LNCAP (cell line): ENCODE measurements around the gene ARHGAP12.

Experiments used
- TF ChIP-seq, protein P1 (sequence below): fragments of 450-650 bp; IDR thresholded peaks from 2 replicates; pipeline ENCODE4 v1.5.1; 2017; ENCODE audit warnings: mild to moderate bottlenecking

The ARHGAP12 gene

DNA sequence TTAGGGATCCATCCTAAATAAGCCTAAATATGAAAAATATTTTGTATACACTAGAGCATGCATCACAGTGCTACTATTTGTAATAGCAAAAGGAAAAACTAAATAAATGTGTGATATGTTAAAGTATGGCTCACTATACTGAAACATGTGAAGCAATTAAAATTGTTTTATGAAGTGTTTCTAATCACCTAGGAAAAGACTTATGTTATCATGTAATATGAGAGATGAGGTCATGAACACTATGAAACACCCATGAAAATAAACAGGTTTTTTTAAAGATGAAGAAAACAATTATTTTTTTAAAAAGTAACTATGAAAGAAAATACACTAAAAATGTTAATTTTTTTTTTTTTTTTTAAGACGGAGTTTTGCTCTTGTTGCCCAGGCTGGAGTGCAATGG, 16.8 kb upstream of the ARHGAP12 start:
- TF ChIP-seq, protein P1, sequence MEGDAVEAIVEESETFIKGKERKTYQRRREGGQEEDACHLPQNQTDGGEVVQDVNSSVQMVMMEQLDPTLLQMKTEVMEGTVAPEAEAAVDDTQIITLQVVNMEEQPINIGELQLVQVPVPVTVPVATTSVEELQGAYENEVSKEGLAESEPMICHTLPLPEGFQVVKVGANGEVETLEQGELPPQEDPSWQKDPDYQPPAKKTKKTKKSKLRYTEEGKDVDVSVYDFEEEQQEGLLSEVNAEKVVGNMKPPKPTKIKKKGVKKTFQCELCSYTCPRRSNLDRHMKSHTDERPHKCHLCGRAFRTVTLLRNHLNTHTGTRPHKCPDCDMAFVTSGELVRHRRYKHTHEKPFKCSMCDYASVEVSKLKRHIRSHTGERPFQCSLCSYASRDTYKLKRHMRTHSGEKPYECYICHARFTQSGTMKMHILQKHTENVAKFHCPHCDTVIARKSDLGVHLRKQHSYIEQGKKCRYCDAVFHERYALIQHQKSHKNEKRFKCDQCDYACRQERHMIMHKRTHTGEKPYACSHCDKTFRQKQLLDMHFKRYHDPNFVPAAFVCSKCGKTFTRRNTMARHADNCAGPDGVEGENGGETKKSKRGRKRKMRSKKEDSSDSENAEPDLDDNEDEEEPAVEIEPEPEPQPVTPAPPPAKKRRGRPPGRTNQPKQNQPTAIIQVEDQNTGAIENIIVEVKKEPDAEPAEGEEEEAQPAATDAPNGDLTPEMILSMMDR: no peak

DNA sequence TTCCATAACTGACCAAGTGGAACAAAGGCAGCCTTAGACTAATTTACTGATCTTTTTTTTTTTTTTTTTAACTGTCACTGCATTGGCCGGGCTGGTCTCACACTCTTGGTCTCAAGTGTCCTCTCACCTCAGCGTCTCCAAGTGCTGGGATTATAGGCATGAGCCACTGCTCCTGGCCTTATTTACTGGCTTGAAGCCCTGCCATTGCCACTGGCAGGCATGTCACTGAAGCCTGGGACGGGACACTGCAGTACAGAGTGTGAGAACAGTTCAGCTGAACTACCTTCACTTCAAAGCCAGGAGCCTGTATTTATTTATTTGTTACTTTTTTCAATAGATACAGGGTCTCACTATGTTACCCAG, 15.4 kb upstream of the ARHGAP12 start:
- TF ChIP-seq, protein P1: no peak

DNA sequence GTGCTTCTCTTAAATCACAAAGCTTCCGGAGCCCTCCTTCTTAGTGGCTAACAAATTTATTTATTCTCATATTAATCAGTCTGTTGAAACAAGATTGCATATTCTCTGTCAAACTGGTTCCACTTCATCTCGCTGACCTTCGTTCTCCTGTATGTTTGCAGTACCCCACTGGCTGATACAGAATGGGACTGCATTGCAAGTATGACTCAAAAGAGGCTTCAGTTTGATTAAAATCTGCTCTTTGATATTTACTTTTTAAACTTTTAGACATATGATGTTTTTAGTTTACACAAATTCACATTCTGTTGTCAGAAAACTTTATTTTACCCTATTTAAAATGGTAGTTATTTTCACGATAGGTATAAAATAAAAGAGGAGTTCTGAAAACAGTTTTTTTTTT, 14.3 kb upstream of the ARHGAP12 start:
- TF ChIP-seq, protein P1: no peak

DNA sequence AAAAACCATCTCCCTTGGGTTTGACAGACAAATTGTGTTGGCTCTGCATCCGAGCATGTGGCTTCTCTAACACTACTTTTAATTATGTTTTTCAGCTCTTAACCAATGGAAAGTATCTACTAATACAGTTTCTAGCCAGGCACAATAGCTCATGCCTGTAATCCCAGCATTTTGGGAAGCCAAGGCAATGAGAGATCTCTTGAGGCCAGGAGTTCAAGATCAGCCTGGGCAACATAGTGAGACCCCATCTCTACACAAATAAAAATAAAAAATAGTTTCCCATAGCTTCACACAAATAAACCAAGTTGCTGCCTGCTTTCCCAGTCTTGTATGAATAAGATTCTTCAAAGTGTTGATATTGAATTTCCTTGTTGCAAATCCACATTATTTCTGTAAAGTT, 13.8 kb upstream of the ARHGAP12 start:
- TF ChIP-seq, protein P1: no peak

DNA sequence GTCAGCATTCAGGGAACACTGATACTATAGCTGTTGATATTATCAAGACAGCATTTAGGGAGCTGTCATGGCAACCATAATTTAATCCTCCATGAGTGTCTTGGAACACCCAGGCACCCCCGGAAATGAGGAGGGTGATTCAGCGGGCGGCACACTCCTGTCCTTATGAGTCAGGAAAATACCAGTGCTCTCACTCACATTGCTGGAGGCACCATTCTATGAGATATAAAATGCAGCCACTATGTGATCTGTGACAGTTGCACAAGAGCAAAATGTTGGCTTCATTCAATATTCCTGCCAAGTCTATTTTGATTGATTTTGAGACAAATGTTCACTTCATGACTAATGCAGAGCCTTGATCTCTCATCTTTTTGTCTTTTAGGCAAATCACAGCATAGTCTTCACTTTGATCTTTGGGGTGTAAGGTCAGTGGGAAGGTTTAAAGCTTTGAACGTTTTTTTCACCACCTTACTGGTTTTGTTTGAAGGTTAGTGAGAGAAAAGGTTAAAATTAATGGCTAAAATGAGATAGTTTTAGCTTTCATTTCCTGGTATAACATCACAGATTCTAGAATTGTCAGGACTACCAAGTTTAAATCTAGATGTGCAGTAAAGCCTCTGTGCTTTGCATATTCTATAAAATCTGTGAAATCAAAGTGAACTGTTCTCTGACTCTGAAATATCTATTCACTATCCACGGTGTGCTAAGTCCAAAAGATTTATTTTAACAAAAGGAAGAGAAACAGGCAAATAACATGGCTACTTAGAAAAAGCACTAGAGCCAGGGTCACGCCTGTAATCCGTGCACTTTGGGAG, 12.4 kb upstream of the ARHGAP12 start:
- TF ChIP-seq, protein P1: no peak

DNA sequence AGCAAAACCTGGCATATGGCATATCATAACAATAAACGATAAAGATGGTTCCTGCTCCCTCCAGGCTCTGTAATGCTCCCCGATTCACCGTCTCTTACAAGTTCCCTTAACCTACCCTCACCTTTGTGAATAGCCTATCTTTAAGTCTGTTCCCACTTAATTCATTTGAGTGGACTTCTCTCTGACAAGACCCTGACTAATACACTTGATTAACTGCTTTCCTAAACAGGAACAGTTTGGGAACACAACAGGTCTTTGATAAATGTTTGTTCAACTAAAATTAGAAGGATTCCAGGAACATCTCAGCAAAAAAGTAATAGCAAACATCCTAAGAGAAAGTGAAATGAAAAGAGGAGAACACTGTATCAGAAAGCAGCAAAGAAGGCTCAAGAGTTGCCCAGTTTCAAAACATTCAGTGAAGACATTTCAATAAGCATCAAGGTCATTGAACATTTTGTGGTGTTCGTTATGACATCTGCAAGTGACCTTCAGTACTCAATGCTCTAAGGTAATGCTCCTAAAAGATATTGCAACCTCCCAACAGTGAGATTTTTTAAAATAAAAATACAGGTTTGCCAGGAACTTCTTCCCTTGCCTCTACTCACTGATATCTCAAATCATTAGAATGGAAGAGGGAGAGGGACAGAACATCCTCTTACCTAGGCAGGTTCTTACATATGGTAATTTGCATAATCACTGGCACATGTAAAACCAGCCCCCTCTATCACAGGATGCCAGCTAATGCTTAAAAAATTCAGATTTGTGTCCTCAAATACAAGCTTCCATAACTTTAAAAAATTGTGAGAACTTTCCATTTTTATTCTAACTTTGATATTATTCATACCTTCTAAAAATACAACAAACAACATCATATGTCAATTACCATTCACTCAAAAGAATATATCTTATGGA, 11.4 kb upstream of the ARHGAP12 start:
- TF ChIP-seq, protein P1: no peak

DNA sequence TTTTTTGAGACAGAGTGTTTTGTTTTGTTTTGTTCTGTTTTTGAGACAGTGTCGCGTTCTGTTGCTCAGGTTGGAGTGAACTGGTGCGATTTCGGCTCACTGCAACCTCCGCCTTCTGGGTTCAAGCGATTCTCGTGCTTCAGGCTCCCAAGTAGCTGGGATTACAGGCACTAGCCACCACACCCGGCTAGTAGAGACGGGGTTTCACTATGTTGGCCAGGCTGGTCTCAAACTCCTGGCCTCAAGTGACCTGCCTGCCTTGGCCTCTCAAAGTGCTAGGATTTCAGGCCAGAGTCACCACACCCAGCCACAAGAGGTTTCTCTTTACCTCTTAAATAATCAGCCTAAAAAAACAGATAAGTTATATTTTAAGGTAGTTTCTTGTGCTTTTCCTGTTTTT, 8.7 kb upstream of the ARHGAP12 start:
- TF ChIP-seq, protein P1: no peak
